Testis (tissue), 2 donors: ENCODE measurements around the gene OLFML3.

Experiments
- CTCF ChIP-seq, 3 experiments: fragments of 450-650 bp in 2 of 3; fragments of 200-600 bp in 1 of 3; sonication (generic) in 1 of 3; IDR thresholded peaks; one replicate each; pipeline ENCODE4 v1.5.1; 2016 to 2019; ENCODE audit warnings: antibody characterized with exemption in 3 of 3, mild to moderate bottlenecking in 2 of 3, moderate library complexity in 1 of 3
- POLR2A ChIP-seq: fragments of 450-650 bp; IDR thresholded peaks from one replicate; pipeline ENCODE4 v1.6.1; 2017; ENCODE audit warnings: antibody characterized with exemption, mild to moderate bottlenecking, moderate library complexity

GRCh38 chr1:113993072-113993471 is 13.8 kb downstream of the OLFML3 start:
- no peak for TF ChIP-seq POLR2A
- TF ChIP-seq CTCF (IDR thresholded peaks at IDR 0.05): no peak
